Smooth muscle cell (in vitro differentiated cells): ENCODE data around the gene SOX15. TPM values are rescaled to one million over a fixed set of nuclear protein-coding genes. Genes with fewer than 3 reads are reported as not detected.

Source experiments
- DNase-seq: peaks from one replicate; lab custom pipeline; 2025; ENCODE audit not compliant: unreplicated experiment; lab: John Stamatoyannopoulos, UW
- H2AFZ ChIP-seq: fragments of 200-600 bp; sonication (generic); 2 replicates; pipeline ENCODE4 v1.6.0; 2016; ENCODE audit warnings: antibody characterized with exemption, low read depth, mild to moderate bottlenecking
- H3F3A ChIP-seq: fragments of 200-600 bp; sonication (generic); 2 replicates; pipeline ENCODE4 v1.6.0; 2017; ENCODE audit warnings: antibody characterized with exemption, low read depth
- H3K27ac ChIP-seq: fragments of 200-600 bp; sonication (generic); 2 replicates; pipeline ENCODE4 v1.5.1; 2016; ENCODE audit warnings: low read depth, mild to moderate bottlenecking
- H3K27me3 ChIP-seq: fragments of 200-600 bp; sonication (generic); 2 replicates; pipeline ENCODE4 v1.6.1; 2016; ENCODE audit warnings: low read depth, mild to moderate bottlenecking
- H3K36me3 ChIP-seq: fragments of 200-600 bp; sonication (generic); 2 replicates; pipeline ENCODE4 v1.5.1; 2016; ENCODE audit warnings: low read depth
- H3K4me1 ChIP-seq: fragments of 200-600 bp; sonication (generic); 2 replicates; pipeline ENCODE4 v1.5.1; 2016; ENCODE audit warnings: low read depth
- H3K4me2 ChIP-seq: fragments of 200-600 bp; sonication (generic); 2 replicates; pipeline ENCODE4 v1.6.0; 2016; ENCODE audit warnings: mild to moderate bottlenecking
- H3K4me3 ChIP-seq: fragments of 200-600 bp; sonication (generic); 2 replicates; pipeline ENCODE4 v1.5.1; 2016; ENCODE audit warnings: mild to moderate bottlenecking
- H3K79me2 ChIP-seq: fragments of 200-600 bp; sonication (generic); 2 replicates; pipeline ENCODE4 v1.6.0; 2016; ENCODE audit warnings: low read depth, mild to moderate bottlenecking
- H3K9ac ChIP-seq: fragments of 200-600 bp; sonication (generic); 2 replicates; pipeline ENCODE4 v1.6.0; 2016; ENCODE audit warnings: low read depth
- H3K9me3 ChIP-seq: fragments of 200-600 bp; sonication (generic); replicated peaks from 2 replicates; pipeline ENCODE4 v1.5.1; 2016; ENCODE audit warnings: low read depth
- H4K20me1 ChIP-seq: fragments of 200-600 bp; sonication (generic); 2 replicates; pipeline ENCODE4 v1.6.0; 2016; ENCODE audit warnings: low read depth
- WGBS: methylation state at CpG from one replicate; pipeline ENCODE4 v1.1.7; 2016; ENCODE audit warnings: low lambda C conversion rate; 5-methylcytosine and 5-hydroxymethylcytosine counted together
- polyA plus RNA-seq: library from polyadenylated mRNA; unstranded; fragments of >200 nt; fragmentation: Nextera tagmentation; extraction: Ambion mirVana; gene quantifications from 2 replicates; pipeline ENCODE4 v1.2.1, GENCODE V29; 2016
- total RNA-seq: library from RNA; depleted of rRNA; stranded (reverse); fragments of >200 nt; gene quantifications from 2 replicates; pipeline ENCODE4 v1.2.3, GENCODE V29; 2014
- TF ChIP-seq, protein P1 (sequence below): fragments of 200-600 bp; sonication (generic); IDR thresholded peaks from 2 replicates; pipeline ENCODE4 v1.5.1; 2017; ENCODE audit warnings: borderline replicate concordance, mild to moderate bottlenecking, antibody characterized with exemption; ENCODE audit not compliant: insufficient read depth, poor library complexity, severe bottlenecking

Gene SOX15
- total and polyA plus RNA-seq, 2 experiments from 2014 or later: 7.3 to 16.1 TPM

DNA sequence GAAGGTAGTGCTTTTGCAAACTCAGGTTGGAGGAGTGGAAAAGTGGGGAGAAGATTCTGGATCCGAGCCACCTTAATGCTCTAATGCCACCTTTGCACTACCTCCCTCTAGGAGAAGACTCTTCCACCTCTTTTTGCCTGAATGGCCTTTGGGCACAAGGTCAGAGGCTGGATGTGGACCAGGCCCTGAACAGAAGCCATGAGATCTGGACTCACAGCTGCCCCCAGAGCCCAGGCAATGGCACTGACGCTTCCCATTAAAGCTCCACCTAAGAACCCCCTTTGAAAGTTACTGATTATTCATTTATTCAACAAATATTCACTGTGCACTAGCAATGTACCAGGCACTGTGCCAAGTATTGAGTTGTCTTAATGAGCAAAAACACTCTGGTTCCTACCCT lies 43.2 kb upstream of the SOX15 start:
- WGBS: 77% methylated on average over 2 of the region's 2 CpGs
- Histone ChIP-seq H3K79me2 (no peaks in the 10 kb centered on the region), H3K27me3 (no peaks in the 10 kb centered on the region), H4K20me1 (no peaks in the 10 kb centered on the region), H2AFZ (no peak overlapping the region), H3K36me3 (no peaks in the 10 kb centered on the region), H3K9me3 (no peaks in the 10 kb centered on the region), H3F3A (no peaks in the 10 kb centered on the region), H3K27ac (no peak overlapping the region), H3K4me3 (no peak overlapping the region), H3K4me2 (no peak overlapping the region), H3K4me1 (no peaks in the 10 kb centered on the region), H3K9ac (no peak overlapping the region)
- TF ChIP-seq, protein P1, sequence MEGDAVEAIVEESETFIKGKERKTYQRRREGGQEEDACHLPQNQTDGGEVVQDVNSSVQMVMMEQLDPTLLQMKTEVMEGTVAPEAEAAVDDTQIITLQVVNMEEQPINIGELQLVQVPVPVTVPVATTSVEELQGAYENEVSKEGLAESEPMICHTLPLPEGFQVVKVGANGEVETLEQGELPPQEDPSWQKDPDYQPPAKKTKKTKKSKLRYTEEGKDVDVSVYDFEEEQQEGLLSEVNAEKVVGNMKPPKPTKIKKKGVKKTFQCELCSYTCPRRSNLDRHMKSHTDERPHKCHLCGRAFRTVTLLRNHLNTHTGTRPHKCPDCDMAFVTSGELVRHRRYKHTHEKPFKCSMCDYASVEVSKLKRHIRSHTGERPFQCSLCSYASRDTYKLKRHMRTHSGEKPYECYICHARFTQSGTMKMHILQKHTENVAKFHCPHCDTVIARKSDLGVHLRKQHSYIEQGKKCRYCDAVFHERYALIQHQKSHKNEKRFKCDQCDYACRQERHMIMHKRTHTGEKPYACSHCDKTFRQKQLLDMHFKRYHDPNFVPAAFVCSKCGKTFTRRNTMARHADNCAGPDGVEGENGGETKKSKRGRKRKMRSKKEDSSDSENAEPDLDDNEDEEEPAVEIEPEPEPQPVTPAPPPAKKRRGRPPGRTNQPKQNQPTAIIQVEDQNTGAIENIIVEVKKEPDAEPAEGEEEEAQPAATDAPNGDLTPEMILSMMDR: no peak
- no peak for DNase-seq

DNA sequence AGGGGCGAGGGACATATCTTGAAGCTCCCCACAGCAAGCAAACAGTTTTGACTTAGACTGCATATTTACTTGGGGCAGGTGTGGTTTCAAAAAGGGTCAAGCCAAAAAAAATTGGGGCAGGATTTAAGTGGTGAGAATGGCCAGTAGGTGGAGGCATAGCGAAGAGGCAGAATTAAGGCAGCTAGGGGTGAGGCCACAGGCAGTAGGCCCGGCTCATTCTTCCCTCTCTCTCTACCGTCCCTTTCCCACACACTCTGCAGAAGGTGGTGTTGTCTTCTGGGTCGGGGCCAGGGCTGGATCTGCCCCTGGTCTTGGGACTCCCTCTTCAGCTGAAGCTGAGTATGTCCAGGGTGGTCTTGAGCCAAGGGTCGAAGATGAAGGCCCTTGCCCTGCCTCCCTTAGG lies 42.6 kb upstream of the SOX15 start:
- H3K79me2 ChIP-seq: no peaks in the 10 kb centered on the region
- 36% methylated on average over 6 of the region's 6 CpGs for WGBS
- H3K9ac ChIP-seq: no peak overlapping the region
- no peaks in the 10 kb centered on the region for H3K27me3 ChIP-seq
- no peak for DNase-seq
- H3K4me3 ChIP-seq: no peak overlapping the region
- no peaks in the 10 kb centered on the region for H3K4me1 ChIP-seq
- no peaks in the 10 kb centered on the region for H3K9me3 ChIP-seq
- H4K20me1 ChIP-seq: no peaks in the 10 kb centered on the region
- TF ChIP-seq, protein P1: peak; percentile 43
- H3K27ac ChIP-seq: no peak overlapping the region
- H2AFZ ChIP-seq: peak overlapping the region; percentile 38
- no peaks in the 10 kb centered on the region for H3F3A ChIP-seq
- no peak overlapping the region for H3K4me2 ChIP-seq
- H3K36me3 ChIP-seq: no peaks in the 10 kb centered on the region

DNA sequence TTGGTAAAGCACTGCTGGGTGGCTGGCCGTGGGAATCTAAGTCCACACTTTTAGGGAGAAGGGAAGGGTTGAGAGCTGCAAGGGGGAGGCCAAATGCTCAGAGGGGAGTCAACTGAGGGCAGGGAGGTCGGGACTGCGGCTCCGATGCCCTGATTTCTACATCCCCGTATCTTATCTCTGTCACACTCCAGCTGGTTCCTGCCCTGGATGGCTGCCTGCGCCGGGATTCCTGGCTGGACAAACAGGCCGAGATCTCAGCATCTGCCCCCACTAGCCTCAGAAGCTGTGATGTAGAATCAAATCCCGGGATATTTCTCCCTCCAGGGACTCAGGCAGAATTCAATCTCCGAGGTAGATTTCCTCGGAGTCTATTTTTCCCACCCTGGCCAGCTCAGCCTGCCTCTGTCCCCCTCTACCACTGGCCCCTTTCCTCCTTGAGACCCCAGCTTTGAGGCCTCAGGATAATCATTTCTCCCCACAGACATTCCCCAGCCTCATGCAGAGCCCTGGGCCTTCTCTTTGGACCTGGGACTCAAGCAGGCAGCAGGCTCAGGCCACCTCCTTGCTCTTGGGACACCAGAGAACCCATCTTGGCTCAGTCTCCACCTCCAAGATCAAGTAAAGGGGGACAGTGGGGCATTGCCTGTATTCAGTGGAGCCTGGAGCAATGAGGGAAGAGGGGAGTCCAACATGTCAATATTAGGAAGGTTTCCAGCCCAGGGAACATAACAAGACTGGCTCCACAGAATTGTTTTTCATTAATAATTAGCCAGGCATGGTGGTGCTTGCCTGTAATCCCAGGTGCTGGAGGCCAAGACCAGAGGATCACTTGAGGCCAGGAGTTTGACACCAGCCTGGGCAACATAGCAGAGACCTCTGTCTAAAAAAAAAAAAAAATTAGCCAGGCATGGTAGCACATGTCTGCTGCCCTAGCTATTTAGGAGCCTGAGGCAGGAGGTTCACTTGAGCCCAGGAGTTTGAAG lies 41.8 kb upstream of the SOX15 start:
- DNase-seq: no peak
- Histone ChIP-seq H3K27me3 (no peaks in the 10 kb centered on the region), H3F3A (no peaks in the 10 kb centered on the region), H2AFZ (no peak overlapping the region), H3K79me2 (peaks cover 5% of the 10 kb centered on the region), H3K27ac (no peak overlapping the region), H3K4me2 (no peak overlapping the region), H4K20me1 (no peaks in the 10 kb centered on the region), H3K9ac (no peak overlapping the region), H3K4me3 (no peak overlapping the region), H3K9me3 (no peaks in the 10 kb centered on the region), H3K4me1 (no peaks in the 10 kb centered on the region), H3K36me3 (no peaks in the 10 kb centered on the region)
- TF ChIP-seq, protein P1: no peak
- 65% methylated on average over 11 of the region's 11 CpGs for WGBS
